B cell (primary cell): ENCODE results near the gene CFAP61. TPM values are rescaled to one million over a fixed set of nuclear protein-coding genes. Genes with fewer than 3 reads are reported as not detected.

Source experiments
- ATAC-seq: fragments of 200-7000 bp; cut with Tn5 transposase; one replicate; pipeline ENCODE4 v1.10.0; 2021; ENCODE audit warnings: low read depth, mild to moderate bottlenecking, moderate number of reproducible peaks, moderate library complexity
- CTCF ChIA-PET: fragments of 350-600 bp; sonication (Branson Sonifier 250); formaldehyde crosslinking; loops from one replicate; lab custom pipeline; 2021; ENCODE audit warnings: antibody characterized with exemption, inconsistent platforms; lab: Charles Lee
- POLR2A ChIA-PET: fragments of 350-600 bp; sonication (Branson Sonifier 250); formaldehyde crosslinking; loops from one replicate; lab custom pipeline; 2021; ENCODE audit warnings: antibody characterized with exemption; lab: Charles Lee
- DNase-seq: peaks from one replicate; pipeline ENCODE4 v3.0.0; 2013
- H2AFZ ChIP-seq: 2 replicates; pipeline ENCODE4 v1.6.1; 2012; ENCODE audit warnings: mild to moderate bottlenecking, low read depth, low read length; ENCODE audit not compliant: insufficient read depth, poor library complexity, severe bottlenecking
- H3K27ac ChIP-seq, 2 donors: 1 replicate in 1 of 2; 2 replicates in 1 of 2; pipeline ENCODE4 v1.5.1; 2012 to 2013; ENCODE audit warnings: low read length in 2 of 2, mild to moderate bottlenecking in 2 of 2, moderate library complexity in 1 of 2
- H3K27me3 ChIP-seq, 4 experiments: fragments of 200-600 bp in 1 of 4; sonication (generic) in 1 of 4; replicated peaks in 1 of 4; 1 replicate in 2 of 4; 2 replicates in 2 of 4; pipeline versions ENCODE4 v1.6.1 to v1.7.0; 2013 to 2016; ENCODE audit warnings: low read length in 3 of 4, mild to moderate bottlenecking in 2 of 4, mixed read lengths in 1 of 4, moderate library complexity in 1 of 4; ENCODE audit not compliant: insufficient read depth in 4 of 4, control insufficient read depth in 3 of 4; ENCODE audit errors: control extremely low read depth in 1 of 4
- H3K36me3 ChIP-seq, 2 experiments: replicated peaks in 1 of 2; 1 replicate in 1 of 2; 2 replicates in 1 of 2; pipeline versions ENCODE4 v1.6.1 to v1.7.1; 2013; ENCODE audit warnings: low read length in 1 of 2; ENCODE audit not compliant: insufficient read depth in 2 of 2, control insufficient read depth in 1 of 2; ENCODE audit errors: control extremely low read depth in 1 of 2, extremely low read depth in 1 of 2
- H3K4me1 ChIP-seq, 2 donors: fragments of 200-600 bp in 1 of 2; sonication (generic) in 1 of 2; 1 replicate in 1 of 2; 2 replicates in 1 of 2; pipeline versions ENCODE4 v1.5.1 to v1.6.1; 2013 to 2017; ENCODE audit warnings: low read length in 2 of 2; ENCODE audit not compliant: control insufficient read depth in 2 of 2, insufficient read depth in 2 of 2
- H3K4me2 ChIP-seq: replicated peaks from 2 replicates; pipeline ENCODE3; 2012; ENCODE audit warnings: mild to moderate bottlenecking, low read depth, low read length; ENCODE audit not compliant: poor library complexity, severe bottlenecking
- H3K4me3 ChIP-seq, 5 experiments: fragments of 200-600 bp in 1 of 5; sonication (generic) in 1 of 5; 1 replicate in 3 of 5; 2 replicates in 2 of 5; pipeline versions ENCODE4 v1.5.1 to v1.7.0; 2011 to 2016; ENCODE audit warnings: low read length in 4 of 5, mild to moderate bottlenecking in 4 of 5, low read depth in 2 of 5, control low read depth in 1 of 5, moderate library complexity in 1 of 5; ENCODE audit not compliant: insufficient read depth in 1 of 5; ENCODE audit errors: control extremely low read depth in 1 of 5, extremely low read depth in 1 of 5
- H3K79me2 ChIP-seq: fragments of 200-600 bp; sonication (generic); one replicate; pipeline ENCODE4 v1.6.0; 2016; ENCODE audit warnings: low read length; ENCODE audit not compliant: control insufficient read depth, insufficient read depth
- H3K9ac ChIP-seq: fragments of 200-600 bp; sonication (generic); 2 replicates; pipeline ENCODE4 v1.6.1; 2017; ENCODE audit warnings: mild to moderate bottlenecking, low read length, moderate library complexity
- H3K9me3 ChIP-seq, 3 donors: one replicate each; pipeline versions ENCODE4 v1.6.1 to v1.7.1; 2013; ENCODE audit warnings: low read length in 2 of 3; ENCODE audit not compliant: control insufficient read depth in 2 of 3, insufficient read depth in 1 of 3; ENCODE audit errors: control extremely low read depth in 1 of 3
- H4K20me1 ChIP-seq: 2 replicates; pipeline ENCODE4 v1.6.0; 2012; ENCODE audit warnings: mild to moderate bottlenecking, low read length; ENCODE audit not compliant: insufficient read depth, control insufficient read depth, poor library complexity, severe bottlenecking
- H3K27ac Mint-ChIP-seq: one replicate; pipeline ENCODE4 v1.8.0; 2021; ENCODE audit warnings: mixed read lengths
- H3K27me3 Mint-ChIP-seq: one replicate; pipeline ENCODE4 v1.8.0; 2021; ENCODE audit warnings: mixed read lengths
- H3K4me1 Mint-ChIP-seq: one replicate; pipeline ENCODE4 v1.8.0; 2021; ENCODE audit warnings: mixed read lengths
- H3K4me3 Mint-ChIP-seq: one replicate; pipeline ENCODE4 v1.8.0; 2021; ENCODE audit warnings: mixed read lengths
- H3K9me3 Mint-ChIP-seq: one replicate; pipeline ENCODE4 v1.8.0; 2022; ENCODE audit warnings: mixed read lengths; ENCODE audit not compliant: insufficient read depth
- CTCF ChIP-seq: fragments of 200-600 bp; IDR thresholded peaks from one replicate; pipeline ENCODE4 v1.8.0; 2022; ENCODE audit warnings: antibody characterized with exemption, mild to moderate bottlenecking
- EZH2 ChIP-seq: IDR thresholded peaks from 2 replicates; pipeline ENCODE4 v1.6.1; 2012; ENCODE audit warnings: borderline replicate concordance, low read depth, mild to moderate bottlenecking, moderate library complexity, low read length; ENCODE audit not compliant: insufficient read depth, poor library complexity, severe bottlenecking
- WGBS: methylation state at CpG from one replicate; pipeline ENCODE4 v1.1.5; 2013; ENCODE audit warnings: missing lambda C conversion rate; ENCODE audit not compliant: insufficient coverage; 5-methylcytosine and 5-hydroxymethylcytosine counted together
- intact Hi-C: fragments of 100-400 bp; cut with micrococcal nuclease; formaldehyde crosslinking; loops from one replicate; pipeline ENCODE4 v1.10.0; 2022
- polyA plus RNA-seq: library from polyadenylated mRNA; depleted of rRNA; stranded (reverse); fragments of >200 nt; gene quantifications from 2 replicates; pipeline ENCODE4 v1.2.3, GENCODE V29; 2012
- total RNA-seq, 2 donors: library from RNA; stranded (reverse); fragments of 120-200 nt in 1 of 2; gene quantifications; 1 replicate in 1 of 2; 2 replicates in 1 of 2; pipeline versions ENCODE4 v1.2.3 to v1.2.4, GENCODE V29; 2013 to 2022

Gene CFAP61
- total and polyA plus RNA-seq, 2 donors (not counting 1 experiment from before 2014, with no cell fraction given), result not detected

- H3K4me3 ChIP-seq, result no peak overlapping the region
- CTCF ChIA-PET, result no interaction called here
Observed at GRCh38 chr20:20205862-20206236, 153.5 kb downstream of the CFAP61 start.

GRCh38 chr20:20206788-20207187 lies 154.5 kb downstream of the CFAP61 start:
- Mint-ChIP-seq H3K27ac (no peak overlapping the region), H3K27me3 (peaks cover 10% of the 10 kb centered on the region), H3K4me3 (no peak overlapping the region), H3K4me1 (no peaks in the 10 kb centered on the region), H3K9me3 (no peaks in the 10 kb centered on the region)
- Histone ChIP-seq H3K9me3 (no peaks in the 10 kb centered on the region), H3K9ac (no peak overlapping the region), H3K4me1 (no peaks in the 10 kb centered on the region), H4K20me1 (no peaks in the 10 kb centered on the region), H3K79me2 (no peaks in the 10 kb centered on the region), H3K27me3 (peaks cover 0 to 4% (median 0%) of the 10 kb centered on the region in 4 experiments), H2AFZ (no peak overlapping the region), H3K4me2 (no peak overlapping the region), H3K4me3 (no peak overlapping the region), H3K27ac (no peak overlapping the region), H3K36me3 (no peaks in the 10 kb centered on the region)
- no CpG with 5 or more reads among the region's 1 CpG for WGBS
- ChIA-PET POLR2A (no interaction called here), CTCF (interaction anchor here (0.7 kb wide), 1 partner anchor 1306 kb away, joined by 3 read pairs; no protein-coding TSS in a partner anchor)
- DNase-seq (no peak), ATAC-seq (no peak)
- intact Hi-C loops, result no loop called here
- TF ChIP-seq EZH2 (no peak), CTCF (no peak)

More at GRCh38 chr20:20205862-20206236, 153.5 kb downstream of the CFAP61 start:
- DNase-seq (no peak), ATAC-seq (no peak)
- Histone ChIP-seq H4K20me1 (no peaks in the 10 kb centered on the region), H3K4me1 (peaks cover 0 to 4% of the 10 kb centered on the region in 2 donors), H3K9ac (no peak overlapping the region), H3K79me2 (no peaks in the 10 kb centered on the region), H3K27me3 (peaks cover 0 to 4% (median 0%) of the 10 kb centered on the region in 4 experiments), H3K27ac (no peak overlapping the region), H2AFZ (no peak overlapping the region), H3K9me3 (no peaks in the 10 kb centered on the region), H3K36me3 (no peaks in the 10 kb centered on the region), H3K4me2 (no peak overlapping the region)
- H3K27me3 Mint-ChIP-seq, result peaks cover 10% of the 10 kb centered on the region
- H3K9me3 Mint-ChIP-seq, result no peaks in the 10 kb centered on the region
- no peak overlapping the region for H3K4me3 Mint-ChIP-seq
- POLR2A ChIA-PET, result no interaction called here
- WGBS, result no CpG with 5 or more reads among the region's 1 CpG
- peaks cover 3% of the 10 kb centered on the region for H3K4me1 Mint-ChIP-seq
- intact Hi-C loops, result no loop called here
- TF ChIP-seq EZH2, result no peak
- no peak for TF ChIP-seq CTCF
- no peak overlapping the region for H3K27ac Mint-ChIP-seq
